D721Med (cell line): Measurements from ENCODE around the gene APOO.
"Not testable (repeated sequence)": the region's sequence is repeated elsewhere in the genome, so short reads cannot be mapped to it uniquely, and the experiment has no call there.

ENCODE experiments used
- DNase-seq: peaks from one replicate; pipeline ENCODE4 v3.0.0; 2011; ENCODE audit warnings: low spot score; ENCODE audit not compliant: insufficient read length
- FAIRE-seq: peaks from 2 replicates; lab custom pipeline; 2011; peaks lifted over from hg19 to GRCh38; lab: Jason Lieb, UNC
- TF ChIP-seq, protein P1 (sequence below): IDR thresholded peaks from 2 replicates; pipeline ENCODE4 v1.5.1; 2012; ENCODE audit warnings: mild to moderate bottlenecking, control low read depth; ENCODE audit not compliant: insufficient read depth; ENCODE audit errors: missing control alignments

The APOO gene

GRCh38 chrX:23861215-23861896, 46.4 kb downstream of the APOO start:
- no peak for FAIRE-seq
- no peak for DNase-seq
- TF ChIP-seq, protein P1, sequence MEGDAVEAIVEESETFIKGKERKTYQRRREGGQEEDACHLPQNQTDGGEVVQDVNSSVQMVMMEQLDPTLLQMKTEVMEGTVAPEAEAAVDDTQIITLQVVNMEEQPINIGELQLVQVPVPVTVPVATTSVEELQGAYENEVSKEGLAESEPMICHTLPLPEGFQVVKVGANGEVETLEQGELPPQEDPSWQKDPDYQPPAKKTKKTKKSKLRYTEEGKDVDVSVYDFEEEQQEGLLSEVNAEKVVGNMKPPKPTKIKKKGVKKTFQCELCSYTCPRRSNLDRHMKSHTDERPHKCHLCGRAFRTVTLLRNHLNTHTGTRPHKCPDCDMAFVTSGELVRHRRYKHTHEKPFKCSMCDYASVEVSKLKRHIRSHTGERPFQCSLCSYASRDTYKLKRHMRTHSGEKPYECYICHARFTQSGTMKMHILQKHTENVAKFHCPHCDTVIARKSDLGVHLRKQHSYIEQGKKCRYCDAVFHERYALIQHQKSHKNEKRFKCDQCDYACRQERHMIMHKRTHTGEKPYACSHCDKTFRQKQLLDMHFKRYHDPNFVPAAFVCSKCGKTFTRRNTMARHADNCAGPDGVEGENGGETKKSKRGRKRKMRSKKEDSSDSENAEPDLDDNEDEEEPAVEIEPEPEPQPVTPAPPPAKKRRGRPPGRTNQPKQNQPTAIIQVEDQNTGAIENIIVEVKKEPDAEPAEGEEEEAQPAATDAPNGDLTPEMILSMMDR, result no peak

DNA sequence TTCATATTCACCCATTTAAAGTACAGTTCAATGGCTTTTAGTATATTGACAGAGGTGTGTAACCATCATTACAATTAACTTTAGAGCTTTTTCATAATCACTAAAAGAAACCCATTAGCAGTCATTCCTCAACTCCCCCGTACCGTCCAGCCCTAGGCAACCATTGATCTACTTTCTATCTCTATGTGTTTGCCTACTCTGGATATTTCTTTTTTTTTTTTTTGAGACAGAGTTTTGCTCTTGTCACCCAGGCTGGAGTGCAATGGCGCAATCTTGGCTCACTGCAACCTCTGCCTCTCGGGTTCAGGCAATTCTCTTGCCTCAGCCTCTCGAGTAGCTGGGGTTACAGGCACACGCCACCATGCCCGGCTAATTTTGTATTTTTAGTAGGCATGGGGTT, 48.5 kb downstream of the APOO start:
- FAIRE-seq, DNase-seq: not testable (repeated sequence)

DNA sequence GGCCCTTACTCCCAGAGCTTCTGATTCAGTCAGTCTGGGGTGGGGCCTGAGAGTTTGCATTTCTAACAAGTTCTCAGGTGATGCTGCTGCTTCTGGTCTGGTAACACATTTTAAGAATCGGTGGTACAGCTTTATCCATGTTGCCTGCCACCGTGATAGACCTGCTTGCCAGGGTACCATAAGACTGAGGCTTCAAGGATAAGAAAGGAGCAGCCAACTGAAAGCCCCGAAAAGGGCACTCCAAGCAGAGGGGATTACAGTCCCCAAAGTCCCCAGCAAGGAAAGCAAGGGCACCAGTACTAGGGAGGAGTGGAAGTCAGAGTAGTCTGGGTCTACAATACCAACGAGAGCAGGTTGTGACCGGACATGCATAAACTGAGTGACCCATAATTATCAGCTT, 49.8 kb downstream of the APOO start:
- TF ChIP-seq, protein P1, result no peak
- DNase-seq (no peak), FAIRE-seq (no peak)

GRCh38 chrX:23857363-23857762, 50.4 kb downstream of the APOO start:
- DNase-seq (no peak), FAIRE-seq (no peak)
- TF ChIP-seq, protein P1, result no peak

GRCh38 chrX:23855569-23855968, 52.2 kb downstream of the APOO start:
- DNase-seq (no peak), FAIRE-seq (no peak)
- TF ChIP-seq, protein P1, result no peak

- FAIRE-seq (no peak), DNase-seq (no peak)
- TF ChIP-seq, protein P1, result no peak
Observed at GRCh38 chrX:23854945-23855344, 52.8 kb downstream of the APOO start.

DNA sequence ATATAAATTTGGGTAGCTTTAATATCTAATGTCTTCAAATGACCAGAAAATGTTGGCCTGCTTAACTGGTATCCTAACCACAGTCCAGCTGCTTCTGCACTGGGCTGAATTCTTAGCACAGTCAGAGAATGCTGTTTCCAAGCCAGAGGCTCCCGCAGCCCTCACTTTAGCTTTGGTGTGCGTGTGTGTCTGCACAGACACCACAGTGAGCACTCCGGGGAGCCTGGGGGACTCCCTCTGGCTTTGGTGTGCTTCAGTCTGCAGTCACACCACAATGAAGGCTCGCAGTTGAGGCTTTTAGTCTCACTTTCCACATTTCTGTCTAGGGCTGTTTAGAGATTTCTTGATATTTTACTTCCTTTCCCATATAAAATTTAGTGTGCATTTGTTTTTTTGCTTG, 53.6 kb downstream of the APOO start:
- TF ChIP-seq, protein P1, result no peak
- DNase-seq (no peak), FAIRE-seq (no peak)
